RKO (cell line): ENCODE data around the gene WHAMM.
"Not testable (repeated sequence)": the region's sequence is repeated elsewhere in the genome, so short reads cannot be mapped to it uniquely, and the experiment has no call there.

Experiments
- DNase-seq: peaks from one replicate; pipeline ENCODE4 v3.0.0-alpha.2; 2016; ENCODE audit warnings: low spot score

The WHAMM gene

DNA sequence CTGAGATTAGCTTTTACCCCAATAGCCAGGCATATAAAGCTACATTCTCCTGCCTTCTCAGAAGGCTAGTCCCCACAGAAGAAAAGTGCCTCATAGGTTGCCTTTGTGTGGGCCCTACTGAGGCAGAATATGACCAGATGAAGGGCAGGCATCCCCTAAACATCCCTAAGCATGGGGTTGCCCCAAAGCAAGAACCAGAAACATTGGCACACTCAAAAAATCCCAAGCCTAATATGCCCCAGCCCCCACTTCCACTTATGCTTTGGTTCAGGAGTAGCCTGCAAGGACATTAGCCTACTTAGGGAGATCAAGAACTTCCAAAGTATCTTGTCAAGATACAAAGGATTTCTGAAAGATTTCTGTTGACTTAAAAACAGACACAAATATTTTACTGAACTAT, 29.7 kb downstream of the WHAMM start:
- DNase-seq: no peak

DNA sequence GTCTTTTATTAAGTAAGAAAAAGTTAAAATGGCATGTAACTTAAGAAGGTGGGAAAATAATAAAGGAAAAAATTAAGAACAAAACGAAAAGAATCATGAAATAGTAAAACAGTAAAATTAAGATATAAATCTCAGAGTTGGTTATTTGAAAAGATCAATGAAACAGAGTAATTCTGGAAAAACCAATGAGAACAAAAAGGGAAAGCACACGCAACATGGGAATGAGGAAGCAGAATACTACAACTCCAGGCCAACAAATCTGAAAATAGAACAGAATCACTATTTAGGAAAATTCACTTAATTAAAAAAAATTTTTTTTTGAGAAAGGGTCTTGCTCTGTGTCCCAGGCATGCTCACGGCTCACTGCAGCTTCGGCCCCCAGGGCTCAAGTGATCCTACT, 30.7 kb downstream of the WHAMM start:
- no peak for DNase-seq

DNA sequence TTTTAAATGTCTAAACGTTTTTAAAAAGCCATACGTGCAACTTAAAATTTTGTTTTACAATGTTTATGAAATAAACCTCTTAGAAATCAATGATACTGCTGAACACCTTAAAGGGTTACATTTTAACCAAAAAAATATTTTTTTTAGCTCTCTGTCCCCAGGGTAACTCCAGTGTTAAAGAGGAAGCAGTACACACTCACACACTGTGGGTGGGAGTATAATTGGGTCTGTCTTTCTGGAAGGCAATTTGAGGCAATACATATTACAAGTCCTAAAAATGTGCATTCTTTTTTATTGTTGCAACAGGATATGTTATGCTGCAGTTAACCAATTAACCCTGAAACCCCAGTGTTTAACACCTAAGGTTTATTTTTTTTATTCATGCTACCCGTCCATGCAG, 34.1 kb downstream of the WHAMM start:
- DNase-seq: no peak

DNA sequence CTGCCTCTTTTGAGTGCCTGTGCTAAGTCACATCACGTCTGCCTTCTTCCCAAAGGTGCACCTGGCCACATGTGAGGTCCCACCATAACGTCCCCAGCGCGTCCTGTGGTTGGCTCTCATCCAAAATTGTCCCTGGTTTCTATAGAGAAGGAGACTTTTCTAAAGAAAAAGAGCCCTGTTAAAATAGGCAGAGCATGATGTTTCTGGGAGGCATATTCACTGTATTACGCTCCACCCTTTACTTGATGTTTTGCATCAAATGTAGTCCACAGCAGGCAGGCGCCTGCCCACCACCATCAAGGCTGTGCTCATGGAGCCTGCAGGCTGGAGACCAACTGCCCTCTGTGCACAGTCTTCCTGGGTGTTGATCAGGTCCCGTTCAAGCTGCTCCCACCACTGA, 36.3 kb downstream of the WHAMM start:
- DNase-seq: no peak

DNA sequence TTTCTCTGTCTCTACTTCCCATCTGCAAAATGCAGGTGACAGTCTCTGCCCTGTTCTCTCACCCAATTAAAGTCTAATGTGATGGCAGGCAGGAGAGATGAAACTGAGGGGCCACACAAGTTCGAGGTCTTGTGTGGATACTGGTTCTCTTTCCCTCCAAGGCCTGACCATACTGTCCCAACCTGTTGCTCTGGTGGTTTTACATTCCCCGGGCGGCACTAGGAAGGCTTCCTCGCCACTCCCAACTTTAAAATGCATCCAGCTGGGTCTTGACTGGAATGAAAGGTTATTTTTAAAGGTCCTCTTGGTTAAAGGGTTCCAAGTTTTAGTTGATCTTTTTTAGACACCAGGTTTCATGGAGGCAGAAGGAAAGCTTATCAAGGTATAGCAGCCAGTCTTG, 37.2 kb downstream of the WHAMM start:
- DNase-seq: no peak

DNA sequence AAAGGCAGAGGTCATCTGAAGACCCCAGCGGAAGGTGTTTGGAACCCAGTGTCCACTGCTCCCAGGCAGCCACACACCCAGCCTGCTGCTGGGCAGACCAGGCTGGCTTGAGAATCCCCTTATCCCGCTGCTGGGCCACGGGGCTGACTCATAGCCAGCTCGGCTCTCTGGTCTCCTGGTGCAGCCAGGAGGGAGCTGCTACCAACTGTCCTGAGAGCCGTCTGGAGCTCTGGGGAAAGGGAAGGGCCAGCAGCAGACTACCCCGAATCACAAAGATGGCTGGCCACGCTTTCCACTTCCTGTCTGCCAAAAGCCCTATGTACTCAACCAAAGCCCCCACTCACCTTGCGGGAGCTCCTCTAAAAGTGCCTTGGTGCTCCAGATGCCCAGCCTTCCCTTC, 38.3 kb downstream of the WHAMM start:
- DNase-seq: no peak

DNA sequence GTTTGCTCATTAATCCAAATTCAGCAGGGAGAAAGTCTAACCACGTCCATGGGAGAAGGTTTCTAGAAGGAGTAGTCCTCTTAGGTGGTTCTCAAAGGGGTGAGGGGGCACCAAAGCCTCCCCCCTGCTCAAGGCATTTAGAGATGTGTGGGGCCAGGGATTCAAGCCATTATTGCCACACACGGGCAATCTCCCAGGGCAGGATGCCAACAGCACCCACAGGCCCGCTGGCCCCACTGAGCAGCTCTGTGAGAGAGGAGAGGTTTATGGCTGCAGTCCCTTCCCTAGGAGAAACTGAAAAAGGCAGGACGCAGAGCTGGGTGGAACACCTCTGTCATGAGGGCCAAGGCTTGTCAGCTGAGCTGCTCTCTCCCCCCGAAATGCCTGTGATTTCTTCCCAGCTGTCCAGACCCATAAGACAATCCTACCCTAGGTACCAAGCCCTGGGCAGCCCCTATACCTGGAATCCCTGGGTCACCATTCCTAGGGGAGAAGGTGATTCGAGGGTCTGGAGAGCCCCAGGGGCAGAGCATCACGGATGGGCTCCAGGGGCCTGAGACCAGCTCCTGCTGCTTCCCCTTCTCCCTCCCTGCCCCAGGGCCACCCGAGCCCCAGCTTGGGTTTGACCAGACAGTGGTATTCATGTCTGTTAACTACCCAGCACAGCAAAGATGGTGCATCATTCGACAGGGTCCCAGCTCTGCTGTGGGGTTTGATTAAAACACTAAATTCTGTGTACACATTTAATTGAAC, 39.0 kb downstream of the WHAMM start:
- DNase-seq: no peak

DNA sequence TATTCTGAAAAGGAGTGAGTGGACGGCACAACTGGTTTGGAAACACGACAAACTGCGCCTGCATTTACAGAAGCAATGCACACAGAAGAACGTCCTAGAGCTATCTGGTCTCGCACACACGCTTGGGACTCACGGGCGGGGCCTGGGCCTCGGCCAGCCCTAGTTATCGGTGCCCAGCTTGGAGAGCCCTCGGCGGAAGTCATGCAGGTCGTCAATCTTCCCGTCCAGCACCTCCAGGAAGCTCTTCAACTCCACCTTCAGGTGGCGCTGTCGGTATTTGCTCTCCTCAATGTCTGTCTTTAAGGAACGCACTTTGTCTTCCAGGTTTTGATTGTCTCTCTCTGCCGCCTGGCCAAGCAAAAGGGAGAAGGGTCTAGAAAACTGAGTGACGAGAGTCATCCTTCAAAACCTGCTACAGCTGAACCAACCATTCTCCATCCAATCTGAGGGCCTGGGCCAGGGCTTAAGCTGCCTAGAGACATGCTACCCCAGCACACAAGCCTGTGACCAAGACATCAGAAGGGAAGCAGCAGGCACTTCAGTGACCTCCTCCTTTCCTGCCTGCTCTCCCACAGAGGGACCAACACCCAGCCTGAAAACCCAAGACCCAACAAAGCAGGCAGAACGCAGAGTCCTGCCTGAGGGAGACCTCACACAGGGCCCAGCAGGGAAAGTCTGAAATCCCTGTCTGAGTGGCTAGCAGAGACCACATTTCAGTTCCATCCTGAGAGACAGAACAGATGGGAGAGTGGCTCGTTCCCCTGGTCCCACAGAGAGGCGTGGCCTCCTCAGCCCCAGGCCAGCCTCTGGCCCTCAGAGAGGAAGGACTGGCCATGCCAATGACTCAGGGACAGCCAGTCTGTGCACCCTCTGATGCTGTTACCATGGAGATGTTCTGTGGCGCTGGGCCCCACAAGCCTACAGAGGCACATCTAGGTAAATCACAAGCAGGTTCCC, 40.4 kb downstream of the WHAMM start:
- peak; percentile 46 for DNase-seq

DNA sequence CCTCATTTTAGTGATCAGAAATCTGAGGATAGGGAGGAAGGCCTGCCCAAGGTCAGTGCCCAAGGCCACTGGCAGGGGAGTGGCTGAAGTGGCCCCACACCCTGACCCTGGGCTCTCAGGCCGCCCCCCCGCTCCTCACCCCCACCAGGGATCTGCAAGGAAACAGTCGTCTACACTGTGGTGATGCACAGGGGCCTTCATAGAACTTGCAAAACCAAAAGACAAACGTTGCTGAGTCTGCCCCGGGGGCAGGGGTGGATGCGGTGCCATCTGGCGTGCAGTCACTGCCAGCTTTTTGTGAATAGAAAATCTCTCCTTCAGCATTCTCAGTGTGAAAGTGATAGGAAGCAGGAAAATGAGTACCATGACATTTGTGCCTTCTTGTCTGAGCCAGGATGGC, 41.3 kb downstream of the WHAMM start:
- DNase-seq: no peak

DNA sequence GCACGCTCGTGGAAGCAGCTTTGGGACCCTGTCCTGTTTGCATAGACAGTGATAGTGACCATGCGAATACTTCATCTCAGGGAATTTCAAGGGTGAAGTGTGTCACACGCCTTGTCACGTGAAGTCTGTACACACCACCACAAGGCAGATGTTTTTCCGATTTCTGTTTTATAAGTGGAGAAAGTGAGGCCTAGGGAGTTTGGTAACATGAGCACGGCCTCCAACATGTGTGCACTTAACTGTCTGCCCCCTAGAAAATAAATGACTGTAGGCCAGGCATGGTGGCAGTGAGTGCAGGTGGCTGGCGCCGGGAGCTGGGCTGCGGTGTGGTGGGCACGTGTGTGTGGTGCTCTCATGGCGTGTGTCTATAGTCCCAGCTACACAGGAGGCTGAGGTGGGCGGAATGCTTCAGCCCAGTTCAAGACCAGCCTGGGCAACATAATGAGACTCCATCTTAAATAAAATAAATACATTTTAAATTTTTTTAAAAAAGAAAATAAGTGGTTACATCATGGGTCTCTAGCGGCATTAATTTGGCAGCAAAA, 42.0 kb downstream of the WHAMM start:
- DNase-seq: no peak

DNA sequence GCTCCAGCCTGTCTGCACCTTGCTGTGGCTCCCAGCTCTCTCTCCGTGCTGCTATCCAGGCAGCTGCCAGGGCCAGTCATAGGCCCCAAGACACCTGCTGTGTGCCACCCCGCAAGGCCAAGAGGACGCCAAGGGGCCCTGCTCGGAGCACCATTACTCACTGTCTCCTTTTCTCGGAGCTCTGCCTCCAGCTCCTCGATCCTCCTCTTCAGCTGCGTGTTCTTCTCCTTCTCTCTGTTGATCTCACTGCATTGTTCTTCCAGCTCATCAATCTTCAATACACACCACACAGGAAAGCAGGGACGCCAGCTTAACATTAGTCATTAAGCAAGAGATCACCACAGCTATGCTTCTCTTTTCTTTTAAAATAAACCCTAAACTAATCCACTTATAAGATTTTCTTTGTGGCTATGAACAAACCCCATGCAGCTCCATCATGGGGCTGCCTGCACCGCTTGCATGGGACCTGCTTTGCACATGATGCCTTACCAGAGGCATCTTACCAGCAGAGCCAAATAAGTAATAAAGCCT, 42.6 kb downstream of the WHAMM start:
- no peak for DNase-seq

DNA sequence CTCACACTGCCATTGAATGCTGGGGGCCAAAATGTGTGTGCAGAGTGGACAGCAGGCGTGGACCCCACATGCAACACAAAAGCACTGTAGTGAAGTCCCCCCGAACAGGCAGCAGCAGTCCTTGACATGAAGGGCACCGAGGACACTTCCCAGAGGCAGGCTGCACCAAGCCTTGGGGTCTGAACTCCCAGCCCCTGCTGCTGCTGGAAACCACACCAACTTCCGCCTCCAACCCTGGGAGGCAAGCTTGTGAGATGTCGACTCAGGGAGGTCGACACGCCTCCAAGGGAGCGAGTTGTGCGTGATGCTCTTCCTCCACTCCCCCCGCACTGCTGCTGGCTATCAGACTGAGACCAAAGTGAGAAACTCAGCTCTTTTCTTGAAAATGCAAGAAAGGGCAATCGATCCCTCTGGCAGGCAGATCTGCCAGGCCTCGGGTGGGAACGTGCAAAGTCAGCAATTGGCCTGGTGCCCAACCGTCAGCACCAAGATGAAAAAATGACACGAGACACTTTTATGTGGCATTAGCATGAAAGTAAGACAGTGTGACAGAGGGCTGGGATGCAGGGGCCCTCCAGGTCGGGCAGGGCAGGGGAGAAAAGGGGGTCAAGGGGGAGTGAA, 43.6 kb downstream of the WHAMM start:
- no peak for DNase-seq

DNA sequence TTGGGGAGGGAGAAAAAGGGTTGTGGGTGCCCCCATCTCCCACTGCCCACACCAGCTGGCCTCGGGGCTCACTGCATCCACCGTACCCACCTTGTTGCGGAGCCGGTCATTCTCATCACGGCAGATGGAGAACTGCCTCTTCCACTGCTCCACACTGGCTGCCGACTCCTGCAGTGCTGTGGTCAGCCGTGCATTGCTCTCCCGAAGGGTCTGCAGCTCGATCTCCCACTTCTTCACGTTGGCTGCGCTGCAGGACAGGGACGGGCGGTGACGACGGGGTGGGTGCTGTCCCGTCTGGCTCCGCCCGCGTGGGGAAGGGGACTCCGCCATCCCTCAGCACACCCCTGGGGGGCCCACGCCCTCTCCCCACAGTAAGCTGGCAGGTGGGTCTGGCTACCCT, 45.1 kb downstream of the WHAMM start:
- no peak for DNase-seq

DNA sequence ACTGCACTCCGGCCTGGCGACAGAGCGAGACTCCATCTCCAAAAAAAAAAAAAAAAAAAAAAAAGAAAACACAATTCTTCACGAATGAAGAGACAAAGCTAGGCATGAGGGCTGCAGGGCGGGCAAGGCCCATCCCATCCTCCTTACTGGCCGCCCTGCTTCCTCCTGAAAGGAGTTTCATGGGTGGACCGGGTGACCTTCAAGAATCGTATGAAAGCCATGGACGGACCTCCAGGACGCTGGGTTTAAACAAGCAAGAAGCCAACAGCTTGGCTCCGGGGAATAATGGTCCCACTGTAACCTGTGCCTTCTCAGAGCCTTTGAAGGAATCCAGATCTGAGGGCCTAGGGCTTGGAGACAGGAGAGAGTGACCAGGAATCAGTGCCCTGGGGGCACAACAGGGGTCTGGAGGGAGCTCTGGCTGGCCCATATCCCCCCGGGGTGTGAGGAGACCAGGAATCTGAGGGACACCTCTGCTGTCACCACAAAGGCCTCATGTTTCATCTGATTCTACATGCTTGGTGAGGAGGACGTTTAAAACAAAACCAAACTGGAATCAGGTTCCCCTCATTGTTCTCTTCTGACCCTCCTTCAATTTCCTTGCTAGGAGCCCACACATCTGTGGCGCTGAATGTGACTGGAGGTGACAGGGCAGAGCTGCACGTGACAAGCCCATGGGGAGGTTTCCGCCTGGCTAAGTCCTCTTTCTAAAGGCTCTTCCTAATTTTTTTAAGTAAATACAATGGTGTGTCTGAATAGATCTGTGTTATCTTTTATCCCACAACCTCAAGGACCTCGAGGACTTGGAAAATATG, 46.1 kb downstream of the WHAMM start:
- no peak for DNase-seq

DNA sequence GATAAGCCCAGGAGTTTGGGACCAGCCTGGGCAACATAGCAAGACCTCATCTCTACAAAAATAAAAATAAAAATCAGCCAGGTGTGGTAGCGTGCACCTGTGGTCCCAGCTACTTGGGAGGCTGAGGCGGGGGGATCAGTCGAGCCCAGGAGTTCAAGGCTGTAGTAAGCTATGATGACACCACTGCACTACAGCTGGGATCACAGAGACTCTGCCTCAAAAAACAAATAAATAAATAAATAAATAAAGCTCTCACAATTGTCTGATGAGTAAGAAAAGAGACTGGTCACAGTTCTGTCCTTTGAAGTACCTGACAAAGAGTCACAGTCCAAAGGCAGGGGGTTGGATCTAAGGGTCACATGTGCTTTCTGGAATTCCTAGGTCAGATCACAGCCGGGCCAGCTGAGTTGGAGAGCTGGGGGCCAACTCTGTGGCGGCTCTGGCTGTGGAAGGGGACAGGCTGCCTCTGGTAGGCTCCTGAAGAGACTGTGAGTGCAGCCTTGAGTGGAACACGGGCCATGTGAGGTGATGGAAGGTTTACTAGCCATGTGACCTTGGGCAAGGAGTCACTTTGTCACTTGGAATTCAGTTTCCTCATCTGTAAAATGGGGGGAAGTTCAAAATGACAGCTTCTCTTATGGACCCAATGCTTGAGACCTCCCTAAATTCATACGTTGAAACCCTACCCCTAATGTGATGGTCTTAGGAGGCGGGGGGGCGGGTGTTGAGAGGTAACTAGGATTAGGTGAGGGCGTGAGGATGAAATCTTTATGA, 47.2 kb downstream of the WHAMM start:
- peak; percentile 11 for DNase-seq

DNA sequence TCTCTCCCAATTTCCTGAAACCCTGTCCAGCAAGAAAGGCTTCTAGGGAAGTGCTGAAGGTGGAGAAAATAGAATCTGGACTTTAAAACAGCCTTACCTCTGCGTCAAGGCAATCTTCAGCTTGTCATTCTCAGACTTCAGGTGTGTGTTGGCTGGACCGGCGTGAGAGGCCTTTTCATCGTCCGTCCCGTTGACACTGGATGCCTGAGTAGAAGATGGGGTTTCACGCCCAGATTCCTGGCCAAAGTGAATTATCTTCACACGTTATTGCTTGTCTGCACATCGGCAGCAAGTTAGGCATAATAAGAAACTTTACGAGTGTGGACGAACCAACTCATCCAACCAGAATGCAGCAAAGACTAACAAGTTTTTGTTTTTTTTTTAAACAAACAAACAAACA, 49.5 kb downstream of the WHAMM start:
- no peak for DNase-seq

DNA sequence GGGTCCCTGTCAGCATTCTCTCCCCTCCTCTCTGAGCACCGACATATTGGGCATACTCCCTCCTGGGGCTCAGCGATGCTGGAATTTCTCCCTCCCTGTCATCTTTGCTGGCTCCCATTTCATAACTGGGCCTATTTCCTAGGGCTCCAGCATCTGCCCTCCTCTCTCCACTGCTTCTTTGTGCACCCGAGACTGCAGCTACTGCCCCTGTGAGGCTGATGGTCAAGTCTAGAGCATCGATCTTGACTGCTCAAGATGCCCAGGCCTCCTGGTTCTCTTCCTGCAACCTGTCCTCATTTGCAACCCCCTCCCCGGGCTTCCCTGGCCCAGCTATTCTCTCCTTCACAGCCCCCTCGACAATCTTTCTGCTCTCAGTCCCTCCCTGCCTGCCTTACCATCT, 53.5 kb downstream of the WHAMM start:
- no peak for DNase-seq

DNA sequence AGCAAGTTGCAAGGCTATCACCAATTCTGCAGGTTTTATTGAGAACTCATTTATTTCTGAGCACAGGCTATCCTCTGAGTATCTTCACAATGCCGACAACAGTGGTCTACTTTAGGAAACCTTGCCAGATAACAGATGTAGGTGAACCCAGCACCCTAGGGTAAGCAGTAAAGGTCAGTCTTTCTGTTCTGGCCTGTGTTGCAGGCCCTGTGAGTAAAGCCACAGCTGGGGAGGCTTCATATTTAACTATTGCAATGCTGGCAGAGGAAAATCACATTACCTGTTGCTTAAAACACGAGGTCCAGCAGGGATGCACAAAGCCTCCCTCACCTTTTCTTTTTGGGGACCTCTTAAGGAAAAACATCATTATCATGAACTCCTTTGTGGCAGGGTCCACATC, 55.5 kb downstream of the WHAMM start:
- DNase-seq: no peak

DNA sequence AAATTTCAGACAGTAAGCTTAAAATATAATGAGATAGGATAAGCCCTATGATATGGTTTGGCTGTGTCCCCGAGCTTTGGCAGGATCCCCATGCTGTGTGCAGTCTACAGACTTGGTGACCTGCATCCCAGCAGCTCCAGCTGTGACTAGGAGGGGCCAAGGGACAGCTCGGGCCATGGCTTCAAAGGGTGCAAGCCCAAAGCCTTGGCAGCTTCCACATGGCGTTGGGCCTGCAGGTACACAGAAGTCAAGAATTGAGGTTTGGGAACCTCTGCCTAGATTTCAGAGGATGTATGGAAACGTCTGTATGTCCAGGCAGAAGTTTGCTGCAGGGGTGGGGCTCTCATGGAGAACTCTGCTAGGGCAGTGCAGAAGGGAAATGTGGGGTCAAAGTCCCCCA, 56.2 kb downstream of the WHAMM start:
- not testable (repeated sequence) for DNase-seq

DNA sequence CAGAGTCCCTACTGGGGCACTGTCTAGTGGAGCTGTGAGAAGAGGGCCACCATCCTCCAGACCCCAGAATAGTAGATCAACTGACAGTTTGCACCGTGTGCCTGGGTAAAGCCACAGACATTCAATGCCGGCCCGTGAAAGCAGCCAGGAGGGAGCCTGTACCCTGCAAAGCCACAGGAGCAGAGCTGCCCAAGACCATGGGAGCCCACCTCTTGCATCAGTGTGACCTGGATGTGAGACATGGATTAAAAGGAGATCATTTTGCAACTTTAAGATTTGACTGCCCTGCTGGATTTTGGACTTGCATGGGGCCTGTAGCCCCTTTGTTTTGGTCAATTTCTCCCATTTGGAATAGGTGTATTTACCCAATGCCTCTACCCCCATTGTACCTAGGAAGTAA, 56.6 kb downstream of the WHAMM start:
- DNase-seq: not testable (repeated sequence)
